CD4-positive, alpha-beta T cell (primary cell): ENCODE results near the gene DLX5. TPM values are rescaled to one million over a fixed set of nuclear protein-coding genes. Genes with fewer than 3 reads are reported as not detected.

Experiments
- ATAC-seq: fragments of 200-7000 bp; cut with Tn5 transposase; one replicate; pipeline ENCODE4 v1.10.0; 2022; ENCODE audit warnings: mild to moderate bottlenecking; ENCODE audit not compliant: poor library complexity
- CTCF ChIA-PET: fragments of 350-600 bp; sonication (Branson Sonifier 250); formaldehyde crosslinking; loops from one replicate; lab custom pipeline; 2021; ENCODE audit warnings: antibody characterized with exemption, inconsistent platforms; lab: Charles Lee
- POLR2A ChIA-PET: fragments of 350-600 bp; sonication (Branson Sonifier 250); formaldehyde crosslinking; loops from one replicate; lab custom pipeline; 2021; ENCODE audit warnings: antibody characterized with exemption, inconsistent platforms; lab: Charles Lee
- DNase-seq, 14 experiments: peaks; one replicate each; pipeline ENCODE4 v3.0.0-alpha.2; 2013 to 2020; ENCODE audit warnings: mixed read lengths in 2 of 14
- H3K27ac ChIP-seq, 2 donors: one replicate each; pipeline versions ENCODE4 v1.5.1 to v1.7.0; 2013; ENCODE audit warnings: low read length in 2 of 2, low read depth in 1 of 2, mild to moderate bottlenecking in 1 of 2
- H3K27me3 ChIP-seq, 2 experiments: 1 replicate in 1 of 2; 2 replicates in 1 of 2; pipeline versions ENCODE4 v1.6.1 to v1.7.0; 2013; ENCODE audit warnings: low read length in 2 of 2, control low read depth in 1 of 2, mild to moderate bottlenecking in 1 of 2, moderate library complexity in 1 of 2; ENCODE audit not compliant: insufficient read depth in 2 of 2, control insufficient read depth in 1 of 2
- H3K36me3 ChIP-seq: one replicate; pipeline ENCODE4 v1.6.1; 2013; ENCODE audit warnings: low read length, control low read depth; ENCODE audit not compliant: insufficient read depth
- H3K4me1 ChIP-seq: one replicate; pipeline ENCODE4 v1.6.1; 2013; ENCODE audit warnings: low read length, control low read depth; ENCODE audit not compliant: insufficient read depth
- H3K4me3 ChIP-seq: one replicate; pipeline ENCODE4 v1.5.1; 2013; ENCODE audit warnings: mild to moderate bottlenecking, low read length, moderate library complexity
- H3K9me3 ChIP-seq, 2 experiments: 1 replicate in 1 of 2; 2 replicates in 1 of 2; pipeline versions ENCODE4 v1.6.1 to v1.7.0; 2013; ENCODE audit warnings: low read length in 2 of 2, mild to moderate bottlenecking in 2 of 2, control low read depth in 1 of 2, moderate library complexity in 1 of 2; ENCODE audit not compliant: control insufficient read depth in 1 of 2, insufficient read depth in 1 of 2
- H3K27ac Mint-ChIP-seq: one replicate; pipeline ENCODE4 v1.8.0; 2020; ENCODE audit warnings: mixed read lengths
- H3K27me3 Mint-ChIP-seq: one replicate; pipeline ENCODE4 v1.8.0; 2021; ENCODE audit warnings: mixed read lengths
- H3K36me3 Mint-ChIP-seq: one replicate; pipeline ENCODE4 v1.8.0; 2021; ENCODE audit warnings: low read depth, mixed read lengths
- H3K4me1 Mint-ChIP-seq: one replicate; pipeline ENCODE4 v1.8.0; 2021; ENCODE audit warnings: low read depth, mixed read lengths
- H3K4me3 Mint-ChIP-seq: one replicate; pipeline ENCODE4 v1.8.0; 2020; ENCODE audit warnings: mild to moderate bottlenecking, mixed read lengths
- H3K9me3 Mint-ChIP-seq: one replicate; pipeline ENCODE4 v1.8.0; 2020; ENCODE audit warnings: mixed read lengths
- intact Hi-C, 2 experiments: fragments of 100-400 bp; cut with DNase I in 1 of 2; cut with micrococcal nuclease in 1 of 2; formaldehyde crosslinking; loops; one replicate each; pipeline versions ENCODE4 v1.15.1 to v1.9.0; 2023 to 2025; cut with DNase I, micrococcal nuclease
- total RNA-seq, 174 experiments: library from RNA in 2 of 174; stranded (reverse) in 2 of 174; gene quantifications; one replicate each; pipeline ENCODE4 v1.2.3 and lab custom pipeline; 2021 to 2026
- TF ChIP-seq, protein P1 (sequence below): fragments of 200-600 bp; IDR thresholded peaks from one replicate; pipeline ENCODE4 v1.8.0; 2022; ENCODE audit warnings: antibody characterized with exemption, mild to moderate bottlenecking

Gene DLX5
- total RNA-seq, 2 experiments from 2014 or later, result not detected

DNA sequence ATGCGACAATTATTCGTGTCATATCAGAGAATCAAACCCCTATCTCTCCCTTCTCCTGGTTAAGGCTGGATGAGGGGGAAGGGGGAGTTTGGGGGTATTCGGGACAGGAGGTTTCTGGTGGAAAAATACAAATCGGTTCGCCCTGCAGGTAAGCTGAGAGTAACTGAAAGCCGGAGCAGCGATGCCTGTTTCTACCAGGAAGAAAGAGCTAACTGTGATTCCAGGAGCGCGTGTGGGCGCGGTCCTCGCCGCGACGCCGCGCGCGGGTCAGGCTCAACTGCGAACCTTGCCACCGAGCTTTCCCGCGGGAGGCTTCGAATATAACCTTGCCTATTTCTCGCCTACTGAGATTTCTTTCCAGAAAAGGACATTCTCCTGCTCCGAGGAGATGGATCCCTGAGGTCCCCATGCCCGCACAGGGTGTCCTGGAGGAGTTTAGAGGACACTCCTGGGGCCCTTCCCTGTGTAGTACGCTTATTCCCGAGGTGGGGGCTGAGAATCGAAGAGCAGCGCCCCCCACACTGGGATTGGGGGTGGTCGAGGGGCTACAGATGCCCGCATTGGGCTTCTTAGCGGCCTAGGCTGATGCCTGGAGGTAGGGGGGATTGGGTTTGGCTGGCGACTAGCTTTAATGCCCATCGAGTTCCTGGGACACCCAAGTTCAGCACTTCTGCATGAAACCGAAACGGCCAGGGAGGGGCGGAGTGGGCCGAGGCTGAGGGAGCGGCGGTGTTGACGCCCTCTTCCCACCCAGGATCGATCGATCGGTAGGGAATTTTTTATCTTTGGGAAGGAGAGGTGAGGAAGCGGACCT is 32.2 kb downstream of the DLX5 start:
- no peak for DNase-seq
- POLR2A ChIA-PET, result no interaction called here
- Mint-ChIP-seq H3K27me3 (peaks cover 97% of the 10 kb centered on the region), H3K36me3 (no peaks in the 10 kb centered on the region), H3K4me1 (peaks cover 4% of the 10 kb centered on the region), H3K27ac (no peak overlapping the region), H3K4me3 (no peak overlapping the region), H3K9me3 (no peaks in the 10 kb centered on the region)
- Histone ChIP-seq H3K4me3 (no peak overlapping the region), H3K27me3 (peaks cover 72 to 86% of the 10 kb centered on the region in 2 experiments), H3K27ac (no peak overlapping the region), H3K36me3 (no peaks in the 10 kb centered on the region), H3K9me3 (peaks cover 0 to 41% of the 10 kb centered on the region in 2 experiments), H3K4me1 (no peaks in the 10 kb centered on the region)
- intact Hi-C loops, result no loop called here
- ATAC-seq, result no peak
- TF ChIP-seq, protein P1, sequence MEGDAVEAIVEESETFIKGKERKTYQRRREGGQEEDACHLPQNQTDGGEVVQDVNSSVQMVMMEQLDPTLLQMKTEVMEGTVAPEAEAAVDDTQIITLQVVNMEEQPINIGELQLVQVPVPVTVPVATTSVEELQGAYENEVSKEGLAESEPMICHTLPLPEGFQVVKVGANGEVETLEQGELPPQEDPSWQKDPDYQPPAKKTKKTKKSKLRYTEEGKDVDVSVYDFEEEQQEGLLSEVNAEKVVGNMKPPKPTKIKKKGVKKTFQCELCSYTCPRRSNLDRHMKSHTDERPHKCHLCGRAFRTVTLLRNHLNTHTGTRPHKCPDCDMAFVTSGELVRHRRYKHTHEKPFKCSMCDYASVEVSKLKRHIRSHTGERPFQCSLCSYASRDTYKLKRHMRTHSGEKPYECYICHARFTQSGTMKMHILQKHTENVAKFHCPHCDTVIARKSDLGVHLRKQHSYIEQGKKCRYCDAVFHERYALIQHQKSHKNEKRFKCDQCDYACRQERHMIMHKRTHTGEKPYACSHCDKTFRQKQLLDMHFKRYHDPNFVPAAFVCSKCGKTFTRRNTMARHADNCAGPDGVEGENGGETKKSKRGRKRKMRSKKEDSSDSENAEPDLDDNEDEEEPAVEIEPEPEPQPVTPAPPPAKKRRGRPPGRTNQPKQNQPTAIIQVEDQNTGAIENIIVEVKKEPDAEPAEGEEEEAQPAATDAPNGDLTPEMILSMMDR, result no peak
- CTCF ChIA-PET, result interaction anchor here (0.6 kb wide), 1 partner anchor 34 kb away, joined by 3 read pairs; no protein-coding TSS in a partner anchor

DNA sequence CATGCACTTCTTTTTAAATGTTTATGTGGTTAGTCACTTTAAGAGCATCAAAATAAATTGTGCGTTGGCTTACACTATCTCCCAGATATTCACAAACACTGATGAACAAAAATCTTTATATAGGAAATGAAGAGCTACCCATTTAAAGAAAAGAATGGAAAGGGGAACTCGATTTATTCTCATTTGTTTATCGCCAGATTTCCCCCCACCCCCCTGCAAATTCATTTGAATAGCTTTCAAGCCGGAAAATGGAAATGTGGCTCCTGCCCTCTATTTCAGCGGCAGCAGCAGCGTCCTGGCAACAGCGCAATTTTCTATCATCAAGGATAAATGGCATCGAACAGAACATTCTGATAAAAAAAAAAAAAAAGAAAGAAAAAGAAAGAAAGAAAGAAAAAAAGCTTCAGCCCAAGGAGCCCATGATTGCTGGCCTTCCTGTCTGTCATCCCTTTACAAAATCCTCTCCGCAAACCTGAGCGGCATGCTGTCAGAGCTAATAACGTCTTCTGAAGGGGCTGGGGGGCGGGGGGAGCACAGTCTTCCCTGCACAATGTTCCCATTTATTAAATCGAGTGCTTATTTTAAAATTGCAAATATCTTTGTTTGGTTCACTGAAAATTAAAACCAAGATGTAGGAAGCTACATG is 33.0 kb downstream of the DLX5 start:
- CTCF ChIA-PET, result interaction anchor here (0.6 kb wide), 2 partner anchors 40 to 234 kb away, joined by 3 to 4 read pairs; no protein-coding TSS in a partner anchor
- TF ChIP-seq, protein P1, result no peak
- POLR2A ChIA-PET, result no interaction called here
- DNase-seq, result no peak
- H3K4me3 ChIP-seq, result no peak overlapping the region
- H3K27ac Mint-ChIP-seq, result no peak overlapping the region
- no peaks in the 10 kb centered on the region for H3K4me1 ChIP-seq
- peaks cover 4% of the 10 kb centered on the region for H3K4me1 Mint-ChIP-seq
- no peak for ATAC-seq
- intact Hi-C loops, result no loop called here
- H3K4me3 Mint-ChIP-seq, result no peak overlapping the region
- no peaks in the 10 kb centered on the region for H3K36me3 ChIP-seq
- no peaks in the 10 kb centered on the region for H3K9me3 Mint-ChIP-seq
- peaks cover 69 to 84% of the 10 kb centered on the region in 2 experiments for H3K27me3 ChIP-seq
- H3K27ac ChIP-seq, result no peak overlapping the region
- H3K27me3 Mint-ChIP-seq, result peaks cover 97% of the 10 kb centered on the region
- no peaks in the 10 kb centered on the region for H3K36me3 Mint-ChIP-seq
- H3K9me3 ChIP-seq, result peaks cover 0 to 36% of the 10 kb centered on the region in 2 experiments

DNA sequence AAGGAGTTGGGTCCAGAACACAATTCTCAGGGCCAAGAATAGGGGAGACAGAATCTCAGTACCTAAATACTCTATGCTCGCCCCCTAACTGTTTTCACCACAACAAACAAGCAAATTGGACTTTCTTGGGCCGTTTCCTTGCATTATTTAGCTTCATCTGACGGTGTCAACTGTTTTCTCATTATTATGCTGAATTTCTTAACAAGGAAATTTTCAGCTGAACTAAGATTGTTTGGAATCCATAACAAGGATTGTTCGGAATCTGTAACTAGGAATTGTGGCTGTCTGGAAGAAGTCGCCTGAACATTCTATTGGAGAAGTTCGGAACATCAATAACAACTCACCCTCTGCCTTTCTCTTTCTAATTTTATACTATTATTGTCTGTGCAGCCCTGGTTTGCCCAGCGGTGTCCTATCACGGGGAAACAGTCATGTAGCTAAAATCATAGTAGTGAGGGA is 34.7 kb downstream of the DLX5 start:
- H3K27me3 Mint-ChIP-seq, result peaks cover 99% of the 10 kb centered on the region
- ATAC-seq, result no peak

More for the DNA sequence above, 34.7 kb downstream of the DLX5 start:
- intact Hi-C loops, result no loop called here
- ChIA-PET CTCF (no interaction called here), POLR2A (no interaction called here)
- no peak for DNase-seq
- Mint-ChIP-seq H3K4me1 (peaks cover 4% of the 10 kb centered on the region), H3K36me3 (no peaks in the 10 kb centered on the region), H3K27ac (no peak overlapping the region), H3K4me3 (no peak overlapping the region), H3K9me3 (no peaks in the 10 kb centered on the region)
- H3K36me3 ChIP-seq, result no peaks in the 10 kb centered on the region
- H3K27ac ChIP-seq, result no peak overlapping the region
- H3K4me1 ChIP-seq, result no peaks in the 10 kb centered on the region
- H3K27me3 ChIP-seq, result peaks cover 57 to 82% of the 10 kb centered on the region in 2 experiments
- H3K9me3 ChIP-seq, result peaks cover 0 to 27% of the 10 kb centered on the region in 2 experiments
- TF ChIP-seq, protein P1, result no peak
- no peak overlapping the region for H3K4me3 ChIP-seq
